ENCODE data around the gene KCNAB1.

Gene KCNAB1

DNA sequence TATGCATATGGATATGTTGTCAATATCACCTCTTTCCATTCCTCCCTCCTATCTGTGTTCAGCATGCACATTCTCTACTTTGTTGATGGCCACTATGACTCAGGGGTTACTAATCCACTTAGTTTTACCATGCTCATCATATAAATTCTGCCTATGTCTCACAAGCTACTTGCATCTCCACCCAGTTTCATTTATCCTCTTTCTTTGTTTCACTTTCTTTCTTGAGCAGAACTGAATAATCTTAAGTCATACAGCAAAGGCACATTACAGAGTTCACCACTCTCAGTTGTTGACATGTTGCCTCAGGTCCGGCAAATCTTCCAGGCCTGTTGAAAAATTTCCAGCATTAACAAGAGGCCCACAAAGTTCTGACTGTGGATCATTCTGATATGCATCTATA, 363.0 kb downstream of the KCNAB1 start:
- Histone ChIP-seq H3K4me2 (ENCODE audit: low read depth, low read length, poor library complexity, severe bottlenecking) (peak overlapping the region; percentile 74), H3K4me1 (ENCODE audit: insufficient read depth, low read length, poor library complexity, severe bottlenecking) (peaks cover 21% of the 10 kb centered on the region), H3K4me3 (ENCODE audit: low read length, poor library complexity, severe bottlenecking) (peak overlapping the region; percentile 67), H3K9me2 (replicated peaks; ENCODE audit: low read depth, low read length) (no peaks in the 10 kb centered on the region), H3K36me3 (ENCODE audit: insufficient read depth, low read length) (no peaks in the 10 kb centered on the region), H3K27me3 (ENCODE audit: insufficient read depth, low read length, poor library complexity, severe bottlenecking) (no peaks in the 10 kb centered on the region), H2AFZ (ENCODE audit: low read length) (peak overlapping the region; percentile 53), H3K79me2 (ENCODE audit: insufficient read depth, low read length) (no peaks in the 10 kb centered on the region), H3F3A (ENCODE audit: low read depth) (no peaks in the 10 kb centered on the region), H3K9ac (ENCODE audit: low read depth, low read length, poor library complexity, severe bottlenecking) (peak overlapping the region; percentile 11), H4K20me1 (ENCODE audit: insufficient read depth, low read length, poor library complexity, severe bottlenecking) (no peaks in the 10 kb centered on the region), H3K9me3 (ENCODE audit: insufficient read depth, low read depth, low read length) (no peaks in the 10 kb centered on the region)
- TF ChIP-seq, protein P1, sequence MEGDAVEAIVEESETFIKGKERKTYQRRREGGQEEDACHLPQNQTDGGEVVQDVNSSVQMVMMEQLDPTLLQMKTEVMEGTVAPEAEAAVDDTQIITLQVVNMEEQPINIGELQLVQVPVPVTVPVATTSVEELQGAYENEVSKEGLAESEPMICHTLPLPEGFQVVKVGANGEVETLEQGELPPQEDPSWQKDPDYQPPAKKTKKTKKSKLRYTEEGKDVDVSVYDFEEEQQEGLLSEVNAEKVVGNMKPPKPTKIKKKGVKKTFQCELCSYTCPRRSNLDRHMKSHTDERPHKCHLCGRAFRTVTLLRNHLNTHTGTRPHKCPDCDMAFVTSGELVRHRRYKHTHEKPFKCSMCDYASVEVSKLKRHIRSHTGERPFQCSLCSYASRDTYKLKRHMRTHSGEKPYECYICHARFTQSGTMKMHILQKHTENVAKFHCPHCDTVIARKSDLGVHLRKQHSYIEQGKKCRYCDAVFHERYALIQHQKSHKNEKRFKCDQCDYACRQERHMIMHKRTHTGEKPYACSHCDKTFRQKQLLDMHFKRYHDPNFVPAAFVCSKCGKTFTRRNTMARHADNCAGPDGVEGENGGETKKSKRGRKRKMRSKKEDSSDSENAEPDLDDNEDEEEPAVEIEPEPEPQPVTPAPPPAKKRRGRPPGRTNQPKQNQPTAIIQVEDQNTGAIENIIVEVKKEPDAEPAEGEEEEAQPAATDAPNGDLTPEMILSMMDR (conservative IDR thresholded peaks at IDR 0.05; ENCODE audit: low read length), result no peak
- no peak for TF ChIP-seq EZH2phosphoT487 (IDR thresholded peaks at IDR 0.05; ENCODE audit: borderline replicate concordance)

DNA sequence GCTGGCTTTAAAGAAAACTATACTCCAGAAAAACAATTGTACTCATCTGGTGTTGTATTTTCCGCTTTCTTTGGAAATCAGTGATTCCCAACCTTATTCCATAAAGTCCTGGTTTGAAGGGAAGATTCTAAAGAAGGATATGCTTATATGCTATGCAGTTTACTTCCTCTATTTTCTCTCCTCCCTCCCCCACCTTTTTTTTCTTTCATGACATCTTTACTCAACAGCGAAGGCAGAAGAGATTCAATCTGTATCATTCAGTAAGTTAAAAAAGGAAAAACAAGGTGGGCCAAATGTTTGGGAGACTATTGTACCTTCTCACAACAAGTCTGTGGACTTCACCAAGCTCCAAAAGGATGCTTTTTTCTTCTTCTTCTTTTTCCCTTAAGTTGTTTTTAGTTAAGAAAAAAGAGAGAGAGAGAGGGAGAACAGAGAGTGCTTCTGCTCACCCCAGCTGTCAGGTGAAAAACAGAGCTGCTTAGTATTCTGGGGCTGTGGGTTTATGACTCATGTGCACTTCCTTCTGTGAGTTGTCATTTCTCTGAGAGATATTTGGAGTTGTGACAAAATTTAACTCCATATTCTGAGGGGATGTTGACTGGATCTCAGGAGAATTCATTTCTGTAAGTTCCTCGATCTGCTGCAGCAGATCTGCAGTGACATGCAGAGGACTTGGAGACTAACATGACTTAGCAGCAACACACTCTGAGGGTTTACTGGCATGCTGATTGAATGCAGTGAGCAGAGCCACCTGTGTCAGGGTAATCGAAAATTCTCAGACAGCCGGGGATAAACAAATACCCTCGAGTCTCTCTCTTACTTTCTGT, 363.8 kb downstream of the KCNAB1 start:
- H3K9me3 ChIP-seq (ENCODE audit: insufficient read depth, low read depth, low read length), result no peaks in the 10 kb centered on the region
- H3K9ac ChIP-seq (ENCODE audit: low read depth, low read length, poor library complexity, severe bottlenecking), result peak overlapping the region; percentile 32
- no peak for TF ChIP-seq EZH2phosphoT487 (IDR thresholded peaks at IDR 0.05; ENCODE audit: borderline replicate concordance)
- TF ChIP-seq, protein P1 (conservative IDR thresholded peaks at IDR 0.05; ENCODE audit: low read length), result no peak
- H3K79me2 ChIP-seq (ENCODE audit: insufficient read depth, low read length), result no peaks in the 10 kb centered on the region
- no peaks in the 10 kb centered on the region for H3F3A ChIP-seq (ENCODE audit: low read depth)
- no peaks in the 10 kb centered on the region for H4K20me1 ChIP-seq (ENCODE audit: insufficient read depth, low read length, poor library complexity, severe bottlenecking)
- H2AFZ ChIP-seq (ENCODE audit: low read length), result peak overlapping the region; percentile 53
- peaks cover 21% of the 10 kb centered on the region for H3K4me1 ChIP-seq (ENCODE audit: insufficient read depth, low read length, poor library complexity, severe bottlenecking)
- peak overlapping the region; percentile 67 for H3K4me3 ChIP-seq (ENCODE audit: low read length, poor library complexity, severe bottlenecking)
- H3K27me3 ChIP-seq (ENCODE audit: insufficient read depth, low read length, poor library complexity, severe bottlenecking), result no peaks in the 10 kb centered on the region
- H3K4me2 ChIP-seq (ENCODE audit: low read depth, low read length, poor library complexity, severe bottlenecking), result peak overlapping the region; percentile 74
- no peaks in the 10 kb centered on the region for H3K36me3 ChIP-seq (ENCODE audit: insufficient read depth, low read length)
- no peaks in the 10 kb centered on the region for H3K9me2 ChIP-seq (replicated peaks; ENCODE audit: low read depth, low read length)

DNA sequence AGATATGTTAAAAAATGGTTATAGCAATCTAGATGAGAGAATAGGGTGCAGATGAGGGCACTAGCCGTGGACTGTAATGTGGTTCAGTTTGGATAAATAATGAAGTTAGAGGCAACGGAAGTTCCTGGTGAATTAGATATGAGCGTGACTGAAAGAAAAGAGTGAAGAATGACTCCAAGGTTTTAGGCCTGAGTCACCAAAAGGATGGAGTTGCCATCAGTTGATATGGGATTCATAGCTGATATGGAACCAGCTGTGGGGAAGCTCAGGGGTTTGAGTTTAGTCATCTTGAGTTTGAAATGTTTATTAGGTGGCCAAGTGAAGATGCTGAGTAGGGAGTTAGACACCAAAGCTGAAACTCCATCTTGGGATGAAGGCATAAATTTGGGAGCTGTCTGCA, 368.4 kb downstream of the KCNAB1 start:
- Histone ChIP-seq H3K36me3 (ENCODE audit: insufficient read depth, low read length) (no peaks in the 10 kb centered on the region), H3K4me3 (ENCODE audit: low read length, poor library complexity, severe bottlenecking) (no peak overlapping the region), H2AFZ (ENCODE audit: low read length) (no peak overlapping the region), H3K9me3 (ENCODE audit: insufficient read depth, low read depth, low read length) (no peaks in the 10 kb centered on the region), H4K20me1 (ENCODE audit: insufficient read depth, low read length, poor library complexity, severe bottlenecking) (no peaks in the 10 kb centered on the region), H3K27me3 (ENCODE audit: insufficient read depth, low read length, poor library complexity, severe bottlenecking) (no peaks in the 10 kb centered on the region), H3K4me2 (ENCODE audit: low read depth, low read length, poor library complexity, severe bottlenecking) (no peak overlapping the region), H3K4me1 (ENCODE audit: insufficient read depth, low read length, poor library complexity, severe bottlenecking) (peaks cover 12% of the 10 kb centered on the region), H3F3A (ENCODE audit: low read depth) (no peaks in the 10 kb centered on the region), H3K79me2 (ENCODE audit: insufficient read depth, low read length) (no peaks in the 10 kb centered on the region), H3K9me2 (replicated peaks; ENCODE audit: low read depth, low read length) (no peaks in the 10 kb centered on the region), H3K9ac (ENCODE audit: low read depth, low read length, poor library complexity, severe bottlenecking) (no peak overlapping the region)
- TF ChIP-seq EZH2phosphoT487 (IDR thresholded peaks at IDR 0.05; ENCODE audit: borderline replicate concordance), result no peak
- TF ChIP-seq, protein P1 (conservative IDR thresholded peaks at IDR 0.05; ENCODE audit: low read length), result no peak

All from Loucy (cell line).